ENCODE results near the gene BMP7. TPM values are rescaled to one million over a fixed set of nuclear protein-coding genes. Genes with fewer than 3 reads are reported as not detected.

The BMP7 gene
- total and polyA plus RNA-seq, 9 of the 15 experiments (the other 6 are each of a cell fraction or from before 2014, with no cell fraction given): 0.18 TPM; not detected in 8

DNA sequence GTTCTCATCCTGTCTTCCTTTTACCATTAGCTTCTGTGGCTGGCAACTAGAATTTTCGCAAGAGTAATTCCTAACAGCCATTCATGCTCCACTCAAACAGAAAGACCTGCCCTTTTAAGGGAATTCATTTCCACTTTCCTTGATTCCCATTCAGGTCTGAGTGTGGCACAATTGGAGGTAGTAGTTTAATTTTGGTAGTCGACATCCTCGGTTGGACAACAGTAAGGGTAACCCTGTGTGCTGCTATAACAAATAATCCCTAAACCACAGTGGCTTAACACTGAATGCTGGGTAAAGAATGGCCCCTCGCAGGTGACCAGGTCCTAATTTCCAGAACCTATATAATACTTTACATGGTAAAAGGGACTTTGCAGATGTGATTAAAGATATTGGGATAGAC, 142.9 kb downstream of the BMP7 start:
- Histone ChIP-seq H4K20me1 (replicated peaks; ENCODE audit: control insufficient read depth, insufficient read depth, low read length) (no peaks in the 10 kb centered on the region), H2AFZ (ENCODE audit: low read depth, low read length) (no peak overlapping the region), H3K4me2 (ENCODE audit: insufficient read depth, low read length) (no peak overlapping the region), H3K9me1 (ENCODE audit: control insufficient read depth, insufficient read depth, low read length) (no peaks in the 10 kb centered on the region), H3K4me1 (replicated peaks in 1 of 2; ENCODE audit: control insufficient read depth in 2 of 2, insufficient read depth in 2 of 2, low read length in 2 of 2) (no peaks in the 10 kb centered on the region), H3K4me3 (no peak overlapping the region), H3K27me3 (ENCODE audit: control insufficient read depth in 2 of 2, insufficient read depth in 2 of 2, low read length in 2 of 2) (peaks cover 21 to 55% of the 10 kb centered on the region in 2 experiments; a peak in 4 of 5 replicates), H3K79me2 (ENCODE audit: control insufficient read depth, insufficient read depth, low read length) (no peaks in the 10 kb centered on the region), H3K36me3 (ENCODE audit: control insufficient read depth, insufficient read depth, low read length) (no peaks in the 10 kb centered on the region), H3K9me3 (replicated peaks; ENCODE audit: control insufficient read depth, insufficient read depth, low read depth, low read length) (no peaks in the 10 kb centered on the region), H3K9ac (ENCODE audit: insufficient read depth in 1 of 2, low read depth in 2 of 2, low read length in 2 of 2) (no peak overlapping the region), H3K27ac (ENCODE audit: extremely low read depth, low read depth, low read length) (no peak overlapping the region)
- TF ChIP-seq, protein P1, sequence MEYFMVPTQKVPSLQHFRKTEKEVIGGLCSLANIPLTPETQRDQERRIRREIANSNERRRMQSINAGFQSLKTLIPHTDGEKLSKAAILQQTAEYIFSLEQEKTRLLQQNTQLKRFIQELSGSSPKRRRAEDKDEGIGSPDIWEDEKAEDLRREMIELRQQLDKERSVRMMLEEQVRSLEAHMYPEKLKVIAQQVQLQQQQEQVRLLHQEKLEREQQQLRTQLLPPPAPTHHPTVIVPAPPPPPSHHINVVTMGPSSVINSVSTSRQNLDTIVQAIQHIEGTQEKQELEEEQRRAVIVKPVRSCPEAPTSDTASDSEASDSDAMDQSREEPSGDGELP (CRISPR knock-in tag; IDR thresholded peaks at IDR 0.05; ENCODE audit: borderline replicate concordance): no peak
- TF ChIP-seq, protein P2, sequence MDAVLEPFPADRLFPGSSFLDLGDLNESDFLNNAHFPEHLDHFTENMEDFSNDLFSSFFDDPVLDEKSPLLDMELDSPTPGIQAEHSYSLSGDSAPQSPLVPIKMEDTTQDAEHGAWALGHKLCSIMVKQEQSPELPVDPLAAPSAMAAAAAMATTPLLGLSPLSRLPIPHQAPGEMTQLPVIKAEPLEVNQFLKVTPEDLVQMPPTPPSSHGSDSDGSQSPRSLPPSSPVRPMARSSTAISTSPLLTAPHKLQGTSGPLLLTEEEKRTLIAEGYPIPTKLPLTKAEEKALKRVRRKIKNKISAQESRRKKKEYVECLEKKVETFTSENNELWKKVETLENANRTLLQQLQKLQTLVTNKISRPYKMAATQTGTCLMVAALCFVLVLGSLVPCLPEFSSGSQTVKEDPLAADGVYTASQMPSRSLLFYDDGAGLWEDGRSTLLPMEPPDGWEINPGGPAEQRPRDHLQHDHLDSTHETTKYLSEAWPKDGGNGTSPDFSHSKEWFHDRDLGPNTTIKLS (IDR thresholded peaks at IDR 0.05; ENCODE audit: borderline replicate concordance, low read depth): no peak
- TF ChIP-seq, protein P3, sequence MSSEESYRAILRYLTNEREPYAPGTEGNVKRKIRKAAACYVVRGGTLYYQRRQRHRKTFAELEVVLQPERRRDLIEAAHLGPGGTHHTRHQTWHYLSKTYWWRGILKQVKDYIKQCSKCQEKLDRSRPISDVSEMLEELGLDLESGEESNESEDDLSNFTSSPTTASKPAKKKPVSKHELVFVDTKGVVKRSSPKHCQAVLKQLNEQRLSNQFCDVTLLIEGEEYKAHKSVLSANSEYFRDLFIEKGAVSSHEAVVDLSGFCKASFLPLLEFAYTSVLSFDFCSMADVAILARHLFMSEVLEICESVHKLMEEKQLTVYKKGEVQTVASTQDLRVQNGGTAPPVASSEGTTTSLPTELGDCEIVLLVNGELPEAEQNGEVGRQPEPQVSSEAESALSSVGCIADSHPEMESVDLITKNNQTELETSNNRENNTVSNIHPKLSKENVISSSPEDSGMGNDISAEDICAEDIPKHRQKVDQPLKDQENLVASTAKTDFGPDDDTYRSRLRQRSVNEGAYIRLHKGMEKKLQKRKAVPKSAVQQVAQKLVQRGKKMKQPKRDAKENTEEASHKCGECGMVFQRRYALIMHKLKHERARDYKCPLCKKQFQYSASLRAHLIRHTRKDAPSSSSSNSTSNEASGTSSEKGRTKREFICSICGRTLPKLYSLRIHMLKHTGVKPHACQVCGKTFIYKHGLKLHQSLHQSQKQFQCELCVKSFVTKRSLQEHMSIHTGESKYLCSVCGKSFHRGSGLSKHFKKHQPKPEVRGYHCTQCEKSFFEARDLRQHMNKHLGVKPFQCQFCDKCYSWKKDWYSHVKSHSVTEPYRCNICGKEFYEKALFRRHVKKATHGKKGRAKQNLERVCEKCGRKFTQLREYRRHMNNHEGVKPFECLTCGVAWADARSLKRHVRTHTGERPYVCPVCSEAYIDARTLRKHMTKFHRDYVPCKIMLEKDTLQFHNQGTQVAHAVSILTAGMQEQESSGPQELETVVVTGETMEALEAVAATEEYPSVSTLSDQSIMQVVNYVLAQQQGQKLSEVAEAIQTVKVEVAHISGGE (CRISPR knock-in tag; IDR thresholded peaks at IDR 0.05): peak in 1 of 3 experiments; percentile 62; a peak in 1 of 6 replicates
- TF ChIP-seq MEF2A (IDR thresholded peaks at IDR 0.05; ENCODE audit: control insufficient read depth, low read depth, low read length): no peak
- TF ChIP-seq ZNF165 (CRISPR knock-in tag; IDR thresholded peaks at IDR 0.05; ENCODE audit: borderline replicate concordance): no peak
- no TSS peak for BruUV-seq (replicated peaks)
- ChIA-PET CTCF (ENCODE audit: low intra/inter-chr PET ratio) (no interaction called here), POLR2A (no interaction called here)
- FAIRE-seq: no peak
- 0% methylated on average over 4 of the region's 4 CpGs for WGBS (ENCODE audit: insufficient coverage, low coverage, missing lambda C conversion rate)
- no peak for ATAC-seq
- no peak for DNase-seq (ENCODE audit: extremely low read depth in 1 of 4, low spot score in 3 of 4)
- in situ Hi-C loops (cut with MboI) (no loop called here), intact Hi-C loops (cut with micrococcal nuclease) (no loop called here)

All from K562 (cell line).